T-helper 22 cell (primary cell): Measurements from ENCODE around the gene PXT1.

Experiments
- DNase-seq: peaks from one replicate; pipeline ENCODE4 v3.0.0-alpha.2; 2020; ENCODE audit warnings: low read depth

PXT1 gene

DNA sequence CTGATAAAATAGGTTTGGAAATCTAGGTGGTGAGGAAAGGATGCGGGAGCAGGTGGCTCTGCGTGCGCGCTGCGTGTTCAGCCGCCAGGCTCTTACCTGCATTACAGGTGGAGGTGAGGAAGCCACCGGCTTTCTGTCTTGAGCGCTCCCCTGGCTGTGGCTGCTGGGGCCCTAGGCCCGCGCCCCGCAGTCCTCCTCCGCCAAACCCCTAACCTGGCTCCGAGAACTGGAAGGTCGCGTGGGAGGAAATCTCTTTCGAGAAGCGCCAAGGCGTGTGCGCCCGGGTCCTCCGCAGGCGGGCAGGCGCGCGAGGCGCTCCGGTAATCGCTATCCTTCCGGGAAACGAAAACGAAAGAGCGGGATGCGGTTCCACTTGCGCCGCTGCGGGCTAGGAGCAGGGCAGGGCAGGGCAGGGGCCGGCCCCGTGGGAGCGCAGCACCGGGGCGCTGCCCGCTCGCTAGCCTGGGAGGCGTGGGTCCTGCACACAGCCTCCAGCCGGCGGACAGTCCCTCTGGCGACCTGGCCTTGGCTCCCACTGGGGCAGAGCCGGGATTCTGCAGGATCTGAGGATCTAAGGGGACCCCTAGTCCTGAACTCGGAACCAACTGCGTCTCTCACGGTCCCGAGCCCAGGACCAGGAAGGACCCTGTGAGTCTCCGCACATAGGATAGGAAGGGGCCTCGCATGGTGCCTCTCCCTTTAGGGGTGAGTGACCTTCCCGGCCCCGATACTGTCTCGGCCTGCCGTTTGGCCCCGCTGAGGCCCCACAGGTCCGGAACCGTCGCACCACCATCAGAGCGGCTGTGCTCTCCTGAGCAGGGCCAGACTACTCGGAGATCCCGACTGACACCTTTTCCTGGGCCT lies 55.0 kb downstream of the PXT1 start, which contains the start of gene ETV7:
Gene ETV7 (minus strand): TSS at position 230 of the 864 bp plus-strand sequence. CDS start 128 bp downstream, at position 102.
- no peak for DNase-seq

DNA sequence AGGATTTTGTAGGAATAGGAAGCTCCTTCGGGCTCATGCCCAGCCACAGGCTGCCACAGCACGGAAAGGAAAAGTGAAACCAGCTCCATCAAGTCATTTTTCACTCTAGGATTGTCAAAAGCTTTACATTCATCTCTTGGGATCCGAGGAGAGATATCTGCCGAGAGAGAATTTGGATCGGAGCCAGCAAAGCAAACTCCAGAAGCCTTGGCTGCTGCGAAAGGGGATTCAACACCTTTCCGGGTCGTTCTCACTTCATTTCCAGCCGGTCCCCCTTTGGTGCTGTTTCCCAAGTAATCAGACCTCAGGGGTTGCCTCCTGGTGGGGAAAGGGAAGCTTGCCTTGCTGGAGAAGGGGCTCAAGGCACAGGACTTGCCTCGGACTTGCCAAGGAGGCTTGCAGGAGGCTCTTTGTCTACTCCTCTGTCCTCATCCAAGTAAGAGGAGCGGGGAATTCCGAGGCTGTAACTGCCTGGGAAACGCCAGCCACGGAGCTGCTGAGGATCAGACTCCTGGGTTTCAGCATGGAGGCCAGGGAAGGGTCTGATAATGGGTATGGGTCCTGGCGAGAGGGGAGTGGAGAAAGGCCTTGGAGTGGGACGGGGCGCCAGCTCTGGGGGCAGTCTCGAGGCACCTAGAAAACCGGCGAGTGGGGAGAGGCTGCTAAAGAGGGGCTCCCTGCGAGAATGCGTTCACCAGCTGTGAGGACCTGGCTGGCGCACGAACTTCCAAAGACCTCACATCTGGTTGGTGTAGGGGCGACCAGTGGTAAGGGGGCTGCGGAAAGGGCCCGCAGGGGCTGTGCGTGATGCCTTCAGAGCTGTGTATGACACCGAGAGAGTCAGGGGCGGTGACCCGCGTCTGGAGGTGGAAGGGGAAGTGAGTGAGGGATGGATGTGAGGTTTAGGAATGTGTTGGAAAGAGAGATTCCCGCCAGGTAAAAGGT lies 55.9 kb downstream of the PXT1 start:
- no peak for DNase-seq

DNA sequence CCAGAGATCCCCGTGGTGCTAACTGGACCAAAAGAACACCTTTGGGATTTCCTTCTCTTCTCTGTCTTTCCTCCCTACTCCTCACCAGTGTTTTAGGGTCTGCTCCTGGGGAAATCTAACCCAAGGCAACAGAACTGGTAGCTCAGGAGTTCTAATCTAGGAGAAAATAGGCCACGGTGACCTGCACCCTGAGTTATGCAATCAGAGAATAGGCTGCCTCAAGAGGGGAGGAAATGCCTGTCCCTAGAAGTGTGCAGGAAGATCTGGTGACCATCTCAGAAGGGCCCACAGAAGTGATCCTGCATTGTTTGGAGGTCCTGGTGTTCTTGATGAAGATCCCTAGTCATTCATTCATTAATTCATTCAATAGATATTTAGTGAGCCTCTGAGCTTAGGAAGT lies 58.6 kb downstream of the PXT1 start:
- no peak for DNase-seq

DNA sequence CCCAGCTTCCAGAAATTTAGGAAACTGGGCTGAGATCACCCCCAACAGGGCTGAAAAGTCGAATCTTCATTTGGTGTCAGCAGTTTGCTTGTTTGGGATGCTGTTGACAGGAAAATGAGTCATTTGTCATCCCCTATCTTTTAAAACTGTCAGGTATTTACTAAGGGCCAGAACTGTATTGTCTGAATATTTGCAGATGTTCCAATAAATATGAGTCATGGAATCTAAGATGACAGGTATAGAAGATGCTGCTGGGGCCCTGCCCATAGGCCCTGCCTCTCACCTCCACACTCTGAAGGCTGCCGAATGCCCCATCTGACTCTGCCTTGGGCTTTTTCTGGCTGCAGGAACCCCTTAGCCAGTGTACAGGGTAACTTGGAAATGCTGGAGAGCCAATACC lies 59.0 kb downstream of the PXT1 start:
- no peak for DNase-seq

DNA sequence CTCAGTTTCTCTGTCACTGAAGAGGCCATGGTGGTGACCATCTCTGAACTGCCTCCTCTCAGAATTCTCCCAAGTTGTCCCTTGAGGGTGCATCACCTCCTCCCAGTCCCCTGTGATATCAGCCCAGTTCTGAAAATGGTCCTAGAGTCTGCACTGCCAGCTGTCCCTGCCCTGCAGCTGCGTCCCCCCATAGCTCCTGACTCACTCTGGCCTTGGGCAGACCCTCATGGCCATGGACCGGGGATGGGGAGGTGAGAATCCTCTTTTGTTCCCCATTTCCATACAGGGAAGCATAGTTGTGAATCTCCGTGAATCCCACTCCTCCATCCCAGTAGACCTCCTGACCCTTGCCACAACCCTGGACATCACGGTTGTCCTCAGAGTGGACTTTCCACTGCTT lies 59.7 kb downstream of the PXT1 start:
- no peak for DNase-seq

DNA sequence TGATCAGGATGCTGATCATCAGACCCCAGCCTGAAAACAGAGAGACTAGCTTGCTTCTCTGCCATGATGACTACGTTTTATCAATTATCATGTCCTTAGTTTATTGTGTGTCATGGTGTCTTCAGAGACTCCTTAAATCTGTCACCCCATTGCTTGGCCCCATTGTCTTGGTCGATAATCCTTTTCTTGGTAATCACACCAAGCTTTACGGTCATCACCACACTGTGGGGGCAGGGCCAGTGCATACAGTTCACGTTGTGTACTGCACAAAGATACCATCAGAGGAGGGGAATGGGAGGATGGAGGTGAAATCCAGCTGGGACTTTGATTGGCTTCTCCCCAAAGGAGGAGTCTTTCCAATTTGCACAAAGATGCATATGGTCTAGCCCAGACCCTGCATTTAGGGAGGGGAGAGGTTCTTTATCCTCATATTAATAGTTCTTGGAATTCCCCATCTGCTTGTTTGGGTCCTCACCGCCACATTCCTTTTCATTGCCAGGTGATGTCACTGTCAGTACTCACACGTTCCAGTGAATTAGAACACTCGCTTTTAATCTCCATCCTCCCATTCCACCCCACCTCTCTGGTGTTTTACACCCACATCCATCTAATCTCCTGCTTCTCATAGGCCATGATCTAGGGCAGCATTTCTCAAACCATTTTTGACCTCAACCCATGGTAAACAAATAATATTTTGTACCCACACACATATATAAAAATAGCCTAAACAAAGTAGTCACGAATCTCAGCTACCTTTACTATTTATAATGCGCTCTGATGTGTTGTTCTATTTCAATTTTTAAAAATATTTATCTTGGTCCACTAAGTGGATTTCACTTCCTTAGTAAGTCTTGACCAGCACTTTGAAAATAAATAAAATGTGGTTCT lies 60.9 kb downstream of the PXT1 start:
- DNase-seq, result no peak

DNA sequence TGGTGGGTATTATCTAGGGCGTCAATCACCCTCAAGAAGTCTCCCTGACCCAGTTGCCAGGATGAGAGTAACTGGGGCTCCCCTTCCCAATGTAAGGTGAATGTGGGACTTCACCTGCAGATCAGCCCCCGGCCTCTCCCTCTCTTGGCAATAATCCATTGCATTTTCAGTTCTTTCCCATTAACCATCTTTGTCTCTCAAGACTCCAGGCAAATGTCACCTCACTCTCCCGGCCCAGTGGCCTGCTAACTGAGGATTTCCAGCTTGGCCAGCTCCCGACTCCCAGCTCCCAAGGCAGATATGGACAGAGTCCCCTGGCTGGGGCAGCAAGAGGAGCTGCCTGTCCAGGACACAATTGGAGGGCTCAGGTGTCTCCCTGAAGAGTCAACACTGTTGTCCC lies 62.5 kb downstream of the PXT1 start:
- no peak for DNase-seq

DNA sequence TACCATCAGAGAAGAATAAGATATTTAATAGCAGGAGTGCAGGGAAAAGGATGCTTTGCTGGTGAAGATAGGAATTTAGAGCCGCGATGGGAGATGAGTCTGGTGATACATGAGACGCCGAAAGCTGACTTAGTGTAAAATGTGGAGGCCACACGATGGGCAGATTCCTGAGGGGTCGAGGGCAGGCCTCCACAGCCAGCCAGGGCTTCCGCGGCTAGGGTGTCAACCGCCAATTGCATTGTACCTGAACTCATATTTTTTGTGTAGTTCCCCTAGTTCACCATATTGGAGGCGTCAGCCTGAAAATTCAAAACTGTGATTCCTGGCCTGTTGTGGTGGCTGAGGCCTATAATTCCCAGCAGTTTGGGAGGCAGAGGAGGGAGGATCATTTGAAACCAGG lies 63.7 kb downstream of the PXT1 start:
- no peak for DNase-seq

DNA sequence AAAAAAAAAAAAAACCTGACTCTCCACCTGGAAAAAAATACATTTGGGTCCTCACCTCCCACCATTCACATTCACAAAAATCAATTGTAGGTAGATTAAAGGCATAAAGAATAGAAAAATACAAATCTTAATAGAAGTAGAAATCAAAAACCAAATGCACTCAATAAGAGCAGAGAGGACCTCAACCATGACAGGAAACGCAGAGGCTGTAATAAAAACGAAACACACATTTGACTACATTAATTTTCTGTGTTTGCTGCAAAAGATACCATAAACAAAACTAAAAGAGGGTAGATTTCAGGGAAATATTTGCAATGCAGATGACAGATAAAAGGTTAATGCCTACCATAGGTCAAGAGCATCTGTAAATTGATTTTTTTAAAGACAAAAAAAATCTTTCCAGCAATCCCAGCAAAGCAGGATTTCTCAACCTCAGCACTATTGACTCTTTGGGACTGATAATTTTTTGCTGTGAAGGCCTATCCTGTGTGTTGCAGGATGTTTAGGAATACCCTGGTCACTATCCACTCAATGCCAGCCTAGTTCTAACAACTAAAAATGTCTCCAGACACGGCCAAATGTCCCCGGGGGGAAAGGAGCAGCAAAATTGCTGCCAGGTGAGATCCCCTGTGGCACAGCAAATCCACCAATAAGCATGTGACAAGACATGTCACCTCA lies 64.3 kb downstream of the PXT1 start:
- DNase-seq, result no peak

DNA sequence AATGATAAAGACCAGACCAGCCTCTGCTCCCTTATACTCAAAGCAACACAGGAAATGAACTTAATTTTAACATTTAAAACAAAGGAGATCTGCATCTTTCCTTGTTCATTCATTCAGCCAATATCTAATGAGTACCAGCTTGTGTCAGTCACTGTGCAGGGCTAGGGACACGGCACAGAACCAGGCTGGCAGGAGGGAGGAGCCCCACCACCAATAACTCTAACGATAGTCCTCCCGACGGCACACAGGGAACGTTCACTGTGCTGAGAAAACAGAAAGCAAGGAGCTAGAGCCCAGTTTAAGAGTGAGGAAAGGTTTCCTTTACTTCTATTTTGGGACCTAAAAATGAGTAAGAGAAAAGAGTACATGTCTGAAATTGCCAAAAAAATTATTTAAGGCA lies 65.1 kb downstream of the PXT1 start:
- DNase-seq, result no peak

DNA sequence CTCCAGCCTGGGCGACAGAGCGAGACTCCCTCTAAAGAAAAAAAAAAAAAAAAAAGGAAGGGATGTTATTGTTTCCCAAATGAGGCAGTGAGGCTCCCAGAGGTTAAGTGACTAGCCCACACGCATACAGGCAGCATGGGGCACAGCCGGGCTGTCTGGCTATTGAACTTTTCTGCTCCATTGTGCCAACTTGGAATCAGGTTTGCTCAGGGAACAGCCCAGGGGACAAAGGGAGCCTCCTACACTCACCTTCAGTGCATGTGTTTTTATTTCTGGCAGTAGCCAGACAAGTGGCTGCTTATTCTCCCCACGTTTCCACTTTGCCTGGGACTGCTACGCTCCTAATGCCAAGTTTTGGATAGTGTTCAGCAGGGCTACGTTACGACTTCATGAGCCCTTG lies 65.9 kb downstream of the PXT1 start:
- no peak for DNase-seq

DNA sequence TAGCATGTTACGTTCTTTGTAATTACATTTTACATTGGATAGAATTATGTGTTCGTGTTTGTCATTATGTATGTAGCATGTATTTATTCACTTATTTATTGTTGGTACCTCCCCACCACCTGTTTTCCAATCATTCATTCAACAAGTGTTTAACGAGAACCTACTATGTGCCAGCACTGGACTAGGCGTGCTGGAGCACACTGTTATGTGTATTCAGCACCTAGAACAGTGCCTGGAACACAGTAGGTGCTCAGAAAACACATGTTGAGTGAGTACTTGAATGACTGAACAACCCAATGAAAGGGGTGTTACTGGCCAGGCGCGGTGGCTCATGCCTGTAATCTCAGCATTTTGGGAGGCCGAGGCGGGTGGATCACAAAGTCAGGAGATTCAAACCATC lies 66.5 kb downstream of the PXT1 start:
- DNase-seq, result no peak

DNA sequence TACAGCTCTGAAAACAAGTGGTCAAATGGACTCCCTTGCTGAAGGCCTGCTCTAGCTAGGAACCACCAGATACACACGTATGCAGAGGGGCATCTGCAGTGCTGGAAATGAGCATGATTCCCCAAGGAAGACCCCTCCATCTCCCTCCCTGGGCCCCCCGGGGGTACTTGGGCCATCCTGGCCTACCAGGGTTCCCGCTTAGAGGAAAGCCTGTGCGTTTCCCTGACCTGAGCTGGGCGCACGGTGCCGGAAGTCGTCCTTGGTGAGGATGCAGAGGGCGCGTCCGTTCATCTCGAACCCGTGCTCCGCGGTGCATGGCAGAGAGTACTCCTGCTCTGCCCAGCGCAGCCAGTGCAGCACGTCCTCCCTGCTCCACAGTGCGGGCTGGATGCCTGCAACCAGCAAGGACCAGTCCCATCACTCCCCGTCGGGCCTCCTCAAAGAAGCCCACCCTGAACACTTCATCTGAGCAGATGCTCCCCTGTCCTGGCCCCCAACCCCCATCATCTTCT lies 67.0 kb downstream of the PXT1 start:
- no peak for DNase-seq

DNA sequence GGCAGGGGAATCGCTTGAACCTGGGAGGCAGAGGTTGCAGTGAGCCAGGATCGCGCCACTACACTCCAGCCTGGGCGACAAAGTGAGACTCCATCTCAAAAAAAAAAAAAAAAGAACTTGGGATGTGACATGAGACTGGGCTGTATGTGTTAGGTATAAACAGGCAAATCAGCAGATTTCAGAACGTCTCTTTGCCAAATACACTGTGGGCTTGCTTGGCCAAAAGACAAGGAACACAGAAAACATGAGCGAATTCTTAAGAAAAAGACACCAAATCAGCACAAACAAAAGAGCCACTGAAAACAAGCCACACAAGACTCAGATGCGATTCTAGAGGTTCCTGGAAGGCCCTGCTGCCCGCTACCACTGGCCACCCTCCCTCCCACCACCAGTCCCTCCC lies 67.7 kb downstream of the PXT1 start:
- no peak for DNase-seq

DNA sequence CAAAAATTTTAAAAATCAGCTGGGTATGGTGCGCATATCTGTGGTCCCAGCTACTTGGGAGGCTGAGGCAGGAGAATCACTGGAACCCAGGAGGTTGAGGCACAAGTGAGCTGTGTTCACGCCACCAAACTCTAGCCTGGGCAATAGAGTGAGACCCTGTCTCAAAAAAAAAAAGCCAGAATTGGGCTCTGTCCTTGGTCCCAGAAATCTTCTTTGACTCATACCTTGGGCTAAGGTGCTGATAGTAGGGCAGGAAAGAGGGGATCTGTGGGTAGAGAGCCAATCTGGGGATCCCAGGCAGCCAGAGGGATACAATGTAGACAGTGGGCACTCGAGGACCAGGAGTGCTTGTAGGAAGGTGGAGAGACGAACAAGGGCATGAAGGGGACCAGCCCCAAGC lies 68.5 kb downstream of the PXT1 start:
- no peak for DNase-seq

DNA sequence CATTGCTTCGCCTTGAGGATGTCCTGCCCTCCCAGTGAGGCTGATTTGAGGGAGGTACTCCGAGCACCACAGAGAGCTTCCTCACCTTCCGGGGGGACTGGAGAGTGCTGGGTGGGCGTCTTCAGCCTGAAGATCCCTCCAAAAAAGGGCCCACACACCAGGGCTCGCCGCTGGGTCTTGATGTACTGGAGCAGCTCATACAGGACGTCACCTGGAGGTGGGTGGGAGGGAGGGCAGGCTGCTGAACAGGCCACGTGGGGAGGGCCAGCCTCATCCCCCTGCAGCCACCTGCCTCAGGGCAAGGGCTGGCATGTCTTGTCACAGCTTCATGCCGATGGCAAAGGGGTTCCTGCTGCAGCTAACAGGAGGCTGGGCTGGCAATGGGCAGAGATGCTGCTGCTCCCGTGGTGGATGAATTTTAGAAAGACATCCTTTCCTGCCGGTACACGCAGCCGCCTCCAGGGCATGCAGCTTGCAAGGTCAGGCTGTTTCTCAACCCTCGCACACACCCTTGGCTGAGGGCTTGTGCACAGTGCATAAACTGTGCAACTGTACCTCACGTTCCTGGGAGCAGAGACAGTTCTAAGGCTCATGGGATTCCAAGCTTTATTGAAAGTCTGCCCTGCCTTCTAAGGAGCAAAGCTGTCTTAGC lies 69.2 kb downstream of the PXT1 start:
- DNase-seq, result no peak

DNA sequence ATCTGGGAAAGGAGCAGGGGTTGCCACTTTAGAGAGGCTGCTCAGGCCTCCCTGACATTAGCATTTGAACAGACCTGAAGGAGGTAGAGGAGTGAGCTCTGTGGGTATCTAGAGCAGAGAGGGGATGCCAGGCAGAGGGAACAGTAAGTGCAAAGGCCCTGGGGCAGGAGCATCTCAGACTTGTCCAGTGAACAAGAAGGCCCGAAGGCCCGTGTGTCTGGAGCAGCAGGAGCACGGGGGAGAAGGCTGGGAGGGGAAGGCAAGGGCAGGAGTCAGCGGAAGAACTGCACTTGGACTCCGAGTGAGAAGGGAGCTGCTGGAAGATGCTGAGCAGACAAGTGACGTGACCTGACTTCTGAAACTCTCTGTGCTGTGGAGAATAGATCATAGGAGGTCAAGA lies 70.6 kb downstream of the PXT1 start:
- no peak for DNase-seq

DNA sequence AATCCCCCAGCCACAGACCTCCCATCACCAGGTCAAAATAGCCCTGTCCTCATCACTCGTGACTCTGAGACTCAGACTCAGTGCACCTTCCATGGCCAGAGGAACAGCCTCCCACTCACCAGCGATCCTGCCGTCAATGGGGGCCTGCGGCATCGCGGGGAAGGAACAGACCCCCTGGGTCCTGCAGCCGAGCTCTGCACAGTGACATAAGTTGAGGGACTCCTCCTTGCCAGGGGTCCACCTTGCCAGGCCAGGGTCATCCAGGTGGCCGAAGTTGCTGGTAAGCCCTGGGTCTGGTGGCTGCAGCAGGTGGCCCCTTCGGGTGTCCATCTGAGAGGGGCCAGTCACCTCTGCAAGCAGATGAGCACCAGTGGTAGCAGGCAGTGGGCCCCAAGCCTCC lies 71.4 kb downstream of the PXT1 start:
- DNase-seq, result no peak

DNA sequence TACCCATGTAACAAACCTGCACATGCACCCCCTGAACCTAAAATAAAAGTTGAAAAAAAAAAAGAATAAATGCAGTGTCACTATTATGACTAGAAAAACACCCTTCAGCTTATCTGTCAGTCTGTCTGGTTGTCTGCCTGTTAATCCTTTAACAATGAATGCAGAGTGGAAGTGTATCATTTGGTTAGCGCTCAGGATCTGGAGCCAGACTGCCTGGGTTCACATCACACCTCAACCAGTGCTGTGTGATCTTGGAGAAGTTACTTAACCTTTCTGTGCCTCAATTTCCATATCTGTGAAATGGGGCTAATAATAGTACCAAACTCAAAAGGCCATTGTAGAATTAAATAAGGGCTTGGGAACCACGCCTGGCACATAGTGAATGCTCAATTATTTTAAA lies 72.0 kb downstream of the PXT1 start:
- DNase-seq, result no peak
